Heart left ventricle (tissue), 13 donors: Measurements from ENCODE around the gene PLPPR1.

ENCODE experiments used
- POLR2A ChIP-seq, 2 donors: fragments of 450-650 bp; IDR thresholded peaks; one replicate each; pipeline ENCODE4 v1.6.1; 2017; ENCODE audit warnings: antibody characterized with exemption in 2 of 2, mild to moderate bottlenecking in 2 of 2, moderate library complexity in 2 of 2
- TF ChIP-seq, protein P1 (sequence below), 12 donors: fragments of 200-600 bp; sonication (generic) in 4 of 12; IDR thresholded peaks; one replicate each; pipeline versions ENCODE4 v1.5.0 to v1.8.0; 2018 to 2022; ENCODE audit warnings: antibody characterized with exemption in 12 of 12, mild to moderate bottlenecking in 5 of 12
- donor health status: ischemic (EF 13 %, LVEDD 7.1; RV severe dilation, severe dysfunction).
- donor health status: DM: no; HTN: yes; CAD: no.
- donor health status: DM: no; HTN: no; CAD: no.
- donor health status: ischemic (EF 25% LVEDD 6.9; RV normal size, moderate dysfunction).
- donor health status: ischemic (EF 25% LVEDD 5.7; RV mildly dilated, moderate dysfunction).
- donor health status: ischemic (EF 35%, LVEDD 5.7; RV mildly dilated, moderate dysfunction).
- donor health status: nonischemic (EF 11% LVEDD 7.7; RV severe dilation, severe dysfunction).
- donor health status: DM: yes; HTN: yes; CAD: no.
- donor health status: PGD.
- donor health status: ischemic (EF 29% LVEDD 5.4; RV normal size, mild dysfunction).
- donor health status: nonischemic (EF 23%, LVEDD 6.1; RV moderate dilation, normal function).

DNA sequence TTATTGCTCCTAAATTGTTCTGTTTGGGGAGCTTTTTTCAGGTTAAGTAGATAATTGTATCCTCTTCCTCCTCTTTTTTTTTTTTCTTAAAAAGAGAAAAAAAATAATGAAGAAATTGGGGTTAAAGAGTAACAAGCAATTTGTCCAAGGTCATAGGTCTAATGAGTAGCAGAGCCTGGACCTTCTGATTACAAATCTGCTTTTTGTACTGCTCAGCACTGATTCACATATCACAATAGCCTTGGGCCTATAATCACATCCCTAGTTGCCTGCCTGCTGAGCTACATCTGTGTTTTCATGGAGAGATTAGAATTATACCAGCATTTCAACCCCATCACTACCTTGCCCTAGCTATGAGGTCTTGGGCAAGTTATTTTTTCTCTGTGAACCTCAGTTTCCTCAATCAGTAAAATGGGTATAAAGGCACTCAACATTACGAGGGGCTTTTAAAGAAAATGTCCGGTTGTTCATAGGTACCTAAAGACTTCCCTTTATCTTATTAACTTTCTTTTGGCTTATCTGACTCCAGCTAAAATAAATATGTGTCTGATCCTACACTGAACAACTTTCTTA lies 204.0 kb downstream of the PLPPR1 start:
- TF ChIP-seq, protein P1, sequence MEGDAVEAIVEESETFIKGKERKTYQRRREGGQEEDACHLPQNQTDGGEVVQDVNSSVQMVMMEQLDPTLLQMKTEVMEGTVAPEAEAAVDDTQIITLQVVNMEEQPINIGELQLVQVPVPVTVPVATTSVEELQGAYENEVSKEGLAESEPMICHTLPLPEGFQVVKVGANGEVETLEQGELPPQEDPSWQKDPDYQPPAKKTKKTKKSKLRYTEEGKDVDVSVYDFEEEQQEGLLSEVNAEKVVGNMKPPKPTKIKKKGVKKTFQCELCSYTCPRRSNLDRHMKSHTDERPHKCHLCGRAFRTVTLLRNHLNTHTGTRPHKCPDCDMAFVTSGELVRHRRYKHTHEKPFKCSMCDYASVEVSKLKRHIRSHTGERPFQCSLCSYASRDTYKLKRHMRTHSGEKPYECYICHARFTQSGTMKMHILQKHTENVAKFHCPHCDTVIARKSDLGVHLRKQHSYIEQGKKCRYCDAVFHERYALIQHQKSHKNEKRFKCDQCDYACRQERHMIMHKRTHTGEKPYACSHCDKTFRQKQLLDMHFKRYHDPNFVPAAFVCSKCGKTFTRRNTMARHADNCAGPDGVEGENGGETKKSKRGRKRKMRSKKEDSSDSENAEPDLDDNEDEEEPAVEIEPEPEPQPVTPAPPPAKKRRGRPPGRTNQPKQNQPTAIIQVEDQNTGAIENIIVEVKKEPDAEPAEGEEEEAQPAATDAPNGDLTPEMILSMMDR (IDR thresholded peaks at IDR 0.05): no peak
- no peak for TF ChIP-seq POLR2A (IDR thresholded peaks at IDR 0.05)
